Activated T-helper 1 cell treated with Interleukin-2 at 50 U/mL for 16 hours (primary cell): Measurements from ENCODE around the gene MLC1.

Source experiments
- DNase-seq: peaks from one replicate; pipeline ENCODE4 v3.0.0-alpha.2; 2020; ENCODE audit warnings: low read depth

The MLC1 gene

DNA sequence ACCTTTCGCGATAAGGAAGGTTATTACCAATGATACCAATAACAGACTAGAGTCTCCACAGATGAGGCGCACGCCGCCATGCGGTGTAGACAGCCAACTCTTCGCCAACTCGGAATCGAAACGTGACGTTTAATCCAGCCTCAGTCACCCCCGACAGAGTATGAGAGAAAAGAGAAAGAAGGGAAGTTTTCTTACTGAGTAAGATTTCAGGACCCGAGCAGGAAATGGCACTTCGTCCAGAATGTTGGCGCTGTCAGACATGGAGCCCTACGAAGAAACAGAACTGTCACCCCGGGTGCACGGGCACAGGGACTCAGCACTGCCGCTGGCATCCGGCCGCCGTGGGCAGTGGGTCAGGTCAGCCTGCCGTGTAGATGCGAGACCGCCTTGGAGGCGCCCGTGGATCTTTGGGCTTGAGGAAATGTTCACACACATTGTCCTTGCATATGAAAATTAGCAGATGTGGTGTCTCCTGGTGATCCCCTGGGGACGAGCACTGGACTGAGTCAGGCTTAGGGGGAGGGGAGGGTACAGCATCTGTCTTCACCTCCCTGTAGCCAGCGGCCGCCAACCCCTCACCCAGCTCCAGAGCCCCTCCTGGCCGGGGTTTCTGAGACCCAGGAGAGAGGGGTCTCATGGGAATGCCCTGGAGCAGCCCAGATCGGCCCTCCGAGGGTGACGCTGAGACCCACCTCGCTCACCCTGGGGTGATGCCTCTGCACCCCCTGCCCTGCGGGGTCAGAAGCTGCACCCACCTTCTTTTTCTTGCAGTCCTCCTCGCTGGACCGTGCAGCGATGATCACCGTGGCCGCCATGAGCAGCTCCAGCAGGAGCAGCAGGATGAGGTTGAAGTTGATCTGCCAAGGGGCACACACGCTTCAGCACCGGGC, 8.3 kb downstream of the MLC1 start:
- DNase-seq, result no peak

DNA sequence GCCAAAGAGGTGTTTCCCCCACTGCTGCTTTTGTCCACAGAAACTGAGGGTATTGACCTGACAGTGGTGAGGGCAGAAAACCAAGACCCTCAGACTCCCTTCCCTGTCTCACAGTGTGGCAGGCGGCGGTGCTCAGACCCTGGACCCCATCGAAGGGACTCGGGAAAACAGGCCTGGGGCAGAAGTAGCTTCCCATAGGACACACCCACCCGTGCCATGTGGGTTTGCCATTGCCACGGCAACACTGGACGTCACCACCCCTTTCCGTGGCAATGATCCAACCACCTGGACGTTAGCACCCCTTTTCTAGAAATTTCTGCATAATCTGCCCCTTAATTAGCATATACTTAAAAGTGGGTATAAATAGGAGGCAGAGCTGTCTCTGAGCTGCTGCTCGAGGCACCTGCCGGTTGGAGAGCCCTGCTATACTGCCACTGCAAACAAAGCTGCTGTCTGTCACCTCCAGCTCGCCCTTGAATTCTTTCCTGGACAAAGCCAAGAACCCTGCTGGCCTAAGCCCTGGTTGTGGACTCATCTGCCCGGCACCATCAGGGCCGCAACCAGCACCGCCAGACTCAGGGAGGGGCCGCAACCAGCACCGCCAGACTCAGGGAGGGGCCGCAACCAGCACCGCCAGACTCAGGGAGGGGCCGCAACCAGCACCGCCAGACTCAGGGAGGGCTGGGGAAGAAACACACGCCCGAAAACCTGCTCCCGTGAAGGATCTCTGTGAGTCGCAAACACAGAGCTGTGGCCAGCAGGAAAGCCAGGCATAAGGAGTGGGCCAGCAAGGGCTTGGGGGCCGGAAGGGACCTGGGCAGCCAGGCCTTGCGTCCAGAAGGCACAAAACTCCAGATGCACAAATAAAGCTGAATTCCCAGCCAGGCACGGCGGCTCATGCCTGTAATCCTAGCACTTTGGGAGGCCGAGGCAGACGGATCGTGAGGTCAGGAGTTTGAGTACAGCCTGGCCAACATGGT, 10.4 kb downstream of the MLC1 start:
- no peak for DNase-seq

DNA sequence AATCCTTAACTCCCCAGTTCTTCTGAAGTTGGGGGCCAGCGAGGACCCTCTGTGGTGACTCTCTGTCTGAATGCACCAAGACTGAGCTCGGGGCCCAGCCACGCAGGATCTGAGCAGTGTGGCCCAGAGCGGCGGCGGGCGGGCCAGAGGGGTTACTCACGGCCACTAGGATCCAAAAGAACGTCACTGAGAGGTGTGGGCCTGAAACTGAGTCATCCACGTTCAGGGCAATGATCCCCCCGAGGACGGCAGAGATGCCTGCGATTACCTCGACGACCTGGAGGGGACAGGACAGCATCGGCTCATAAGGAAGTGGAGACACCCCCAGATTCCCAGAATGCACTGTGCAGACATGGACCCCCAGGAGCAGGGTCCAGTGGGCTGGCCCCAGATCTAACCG, 11.2 kb downstream of the MLC1 start:
- no peak for DNase-seq

DNA sequence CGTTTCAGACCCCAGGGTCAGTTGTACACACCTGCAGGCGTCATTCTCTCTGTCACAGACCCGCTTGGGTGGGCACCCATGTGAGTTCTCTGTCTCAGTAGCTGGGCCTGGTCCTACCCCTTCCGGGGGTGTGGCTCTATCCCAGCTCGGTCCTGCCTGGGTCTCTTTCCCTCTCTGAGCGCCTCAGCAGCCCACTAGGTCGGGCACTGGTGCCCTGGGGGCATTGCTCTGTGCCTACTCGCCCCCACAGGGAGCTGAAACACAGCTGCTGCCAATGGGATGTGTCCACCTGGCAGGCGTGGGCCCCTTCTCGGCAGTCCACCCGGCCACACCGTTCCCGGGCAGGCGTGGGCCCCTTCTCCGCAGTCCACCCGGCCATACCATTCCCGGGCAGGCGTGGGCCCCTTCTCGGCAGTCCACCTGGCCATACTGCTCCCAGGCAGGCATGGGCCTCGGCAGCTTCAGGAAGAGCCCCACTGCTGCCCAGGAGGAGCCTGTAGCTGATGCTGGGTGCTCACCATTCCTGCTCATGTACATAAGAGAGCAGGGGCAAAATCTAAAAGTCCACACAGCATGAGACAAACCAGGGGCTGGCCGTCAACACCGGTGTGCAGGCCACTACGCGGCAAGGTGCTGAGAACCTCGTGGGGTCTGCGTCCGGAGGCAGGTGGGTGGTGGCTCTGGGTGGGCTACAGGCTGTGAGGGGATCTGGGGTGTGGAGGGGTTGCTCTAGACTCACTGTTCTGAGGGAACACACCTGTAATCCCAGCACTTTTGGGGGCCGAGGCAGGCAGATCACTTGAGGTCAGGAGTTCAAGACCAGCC, 12.3 kb downstream of the MLC1 start:
- no peak for DNase-seq

DNA sequence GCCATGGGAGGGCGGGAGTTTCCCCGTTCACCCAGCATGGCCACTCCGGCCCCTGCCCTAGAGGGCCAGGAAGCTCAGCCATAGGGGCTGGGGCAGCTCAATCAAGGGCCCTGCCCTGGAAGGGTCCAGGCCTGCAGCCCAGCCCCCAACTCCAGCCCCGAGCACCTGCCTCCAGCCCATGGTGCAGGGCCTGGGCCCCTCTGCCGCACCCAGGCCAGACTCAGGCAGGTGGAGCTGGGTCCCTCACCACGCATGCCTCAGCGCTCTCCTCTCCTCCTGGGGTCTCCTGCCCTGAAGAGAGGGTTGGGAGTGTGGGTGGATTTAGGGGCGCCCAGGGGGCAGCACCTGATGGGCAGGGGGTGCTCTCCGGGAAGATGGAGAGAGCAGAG, 13.1 kb downstream of the MLC1 start:
- no peak for DNase-seq

DNA sequence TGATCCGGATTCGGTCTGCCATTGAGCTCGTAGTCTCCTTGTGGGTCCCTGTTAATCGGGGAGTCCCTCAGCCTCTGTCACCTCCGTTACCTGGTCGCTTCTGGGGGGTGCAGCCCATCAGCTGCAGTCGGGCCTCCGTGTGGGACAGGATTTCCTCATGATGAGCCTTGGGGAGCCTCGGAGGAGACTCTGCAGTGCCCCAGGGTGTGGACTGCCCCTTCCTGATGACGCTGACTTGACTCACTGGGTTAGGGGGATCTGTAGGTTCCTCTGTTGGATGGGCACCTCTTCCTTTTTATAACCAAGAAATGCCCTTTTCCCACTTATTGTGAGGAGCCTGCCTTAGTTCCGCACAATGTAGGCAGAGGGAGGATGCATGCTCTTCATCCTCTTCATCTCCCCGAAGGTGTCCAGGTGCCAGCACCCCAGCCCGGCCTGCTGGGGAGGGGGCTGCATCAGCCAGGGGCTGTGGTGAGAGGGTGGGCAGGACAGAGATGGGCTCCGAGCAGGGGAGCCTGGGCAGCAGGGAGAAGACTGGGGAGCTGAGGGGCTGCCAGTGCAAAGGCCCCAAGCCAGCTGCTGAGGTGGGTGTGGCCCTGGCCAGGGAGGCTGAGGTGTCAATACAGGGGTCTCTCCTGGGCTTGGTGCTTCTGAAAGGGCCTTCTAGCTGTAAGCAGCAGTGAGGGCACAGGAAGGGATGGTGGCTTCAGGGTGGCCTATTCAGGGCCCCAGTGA, 13.6 kb downstream of the MLC1 start:
- no peak for DNase-seq

DNA sequence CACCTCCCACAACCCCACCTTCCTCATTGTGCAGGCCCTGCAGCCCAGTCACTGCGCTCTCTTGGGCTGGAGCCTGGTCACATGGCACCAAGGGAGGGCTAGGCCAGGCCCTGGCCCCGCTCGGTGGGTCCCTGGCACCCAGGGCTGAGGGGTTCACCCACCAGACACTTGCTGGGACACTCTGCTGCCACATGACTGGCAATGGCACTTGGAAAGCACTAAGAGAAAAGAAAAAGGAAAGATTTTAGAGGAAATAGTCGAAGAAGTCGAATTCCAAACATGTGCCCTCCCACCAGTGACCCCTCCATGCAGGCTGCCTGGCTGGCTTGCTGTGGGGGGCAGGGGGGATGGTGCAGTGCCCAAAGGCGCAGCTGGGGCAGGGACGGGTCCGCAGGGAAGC, 14.9 kb downstream of the MLC1 start:
- DNase-seq, result no peak

DNA sequence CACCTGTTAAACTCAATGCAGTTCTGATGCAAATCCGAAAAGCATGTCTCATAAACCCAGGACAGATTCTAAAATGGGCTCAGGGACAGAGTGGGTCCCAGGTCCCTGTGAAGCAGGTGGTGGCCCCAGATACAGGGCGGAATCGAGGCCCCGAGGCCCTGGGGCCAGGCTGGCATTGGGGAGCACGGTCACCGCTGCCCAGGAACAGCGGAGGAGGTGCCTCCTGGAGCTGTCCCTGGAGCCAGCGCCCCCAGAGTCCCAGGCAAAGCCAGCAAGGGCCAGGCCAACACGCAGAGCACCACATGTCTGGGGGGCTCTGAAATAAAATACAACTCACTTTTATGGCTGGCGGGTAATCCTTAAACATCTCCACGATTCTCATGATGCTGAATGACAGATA, 17.1 kb downstream of the MLC1 start:
- no peak for DNase-seq

DNA sequence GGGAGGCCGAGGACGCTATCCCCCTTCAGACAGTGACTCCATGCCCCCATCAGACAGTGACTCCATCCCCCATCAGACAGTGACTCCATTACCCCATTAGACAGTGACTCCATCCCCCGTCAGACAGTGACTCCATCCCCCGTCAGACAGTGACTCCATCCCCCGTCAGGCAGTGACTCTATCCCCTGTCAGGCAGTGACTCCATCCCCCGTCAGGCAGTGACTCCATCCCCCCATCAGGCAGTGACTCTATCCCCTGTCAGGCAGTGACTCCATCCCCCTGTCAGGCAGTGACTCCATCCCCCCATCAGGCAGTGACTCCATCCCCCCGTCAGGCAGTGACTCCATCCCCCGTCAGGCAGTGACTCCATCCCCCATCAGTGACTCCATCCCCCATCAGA, 18.0 kb downstream of the MLC1 start:
- no peak for DNase-seq

DNA sequence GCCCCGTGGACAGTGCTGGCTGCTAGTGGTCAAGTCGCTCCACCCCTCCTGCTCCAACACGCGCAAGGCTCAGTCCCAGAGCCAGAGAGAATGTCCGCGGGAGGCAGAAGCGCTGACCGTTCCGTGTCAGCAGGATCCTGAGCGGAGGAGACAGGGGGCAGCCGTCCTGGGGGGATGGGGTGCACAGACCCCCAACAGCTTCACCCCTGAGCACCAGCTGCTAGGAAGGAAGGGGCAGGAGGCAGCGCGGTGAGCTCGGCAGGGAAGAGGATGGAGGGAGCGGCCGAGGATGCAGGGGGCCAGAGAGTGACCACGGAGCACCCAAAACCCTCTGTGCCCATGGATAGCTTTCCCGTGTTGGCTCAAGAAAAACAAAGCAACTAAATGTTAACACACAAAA, 20.8 kb downstream of the MLC1 start:
- DNase-seq, result no peak

DNA sequence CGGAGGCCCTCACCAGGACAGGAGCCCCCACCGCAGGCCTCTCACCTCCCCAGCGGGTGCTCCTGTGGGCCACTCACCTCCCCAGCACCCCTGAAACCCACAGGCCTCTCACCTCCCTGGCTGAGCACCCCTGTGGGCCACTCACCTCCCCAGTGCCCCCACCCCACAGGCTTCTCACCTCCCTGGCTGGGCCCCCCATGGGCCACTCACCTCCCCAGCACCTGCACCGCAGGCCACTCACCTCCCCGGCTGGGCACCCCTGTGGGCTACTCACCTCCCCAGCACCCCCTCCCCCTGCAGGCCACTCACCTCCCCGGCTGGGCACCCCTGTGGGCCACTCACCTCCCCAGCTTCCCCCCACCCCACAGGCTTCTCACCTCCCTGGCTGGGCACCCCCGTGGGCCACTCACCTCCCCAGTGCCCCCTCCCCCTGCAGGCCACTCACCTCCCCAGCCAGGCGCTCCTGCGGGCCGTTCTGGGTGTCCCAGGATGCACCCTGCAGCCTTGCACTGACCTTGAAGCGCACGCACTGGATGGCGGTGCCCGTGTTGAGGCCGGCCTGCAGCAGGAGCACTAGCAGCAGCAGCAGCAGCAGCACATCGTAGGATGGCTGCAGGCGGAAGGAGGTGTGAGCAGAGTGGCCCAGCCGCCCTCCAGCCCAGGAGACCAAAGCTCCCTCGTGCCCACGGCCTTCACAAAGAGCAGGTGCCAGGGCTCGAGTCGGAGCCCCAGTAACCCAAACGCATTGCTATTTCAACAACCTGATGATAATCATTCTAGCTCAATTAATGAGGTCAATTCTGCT, 21.4 kb downstream of the MLC1 start:
- no peak for DNase-seq

DNA sequence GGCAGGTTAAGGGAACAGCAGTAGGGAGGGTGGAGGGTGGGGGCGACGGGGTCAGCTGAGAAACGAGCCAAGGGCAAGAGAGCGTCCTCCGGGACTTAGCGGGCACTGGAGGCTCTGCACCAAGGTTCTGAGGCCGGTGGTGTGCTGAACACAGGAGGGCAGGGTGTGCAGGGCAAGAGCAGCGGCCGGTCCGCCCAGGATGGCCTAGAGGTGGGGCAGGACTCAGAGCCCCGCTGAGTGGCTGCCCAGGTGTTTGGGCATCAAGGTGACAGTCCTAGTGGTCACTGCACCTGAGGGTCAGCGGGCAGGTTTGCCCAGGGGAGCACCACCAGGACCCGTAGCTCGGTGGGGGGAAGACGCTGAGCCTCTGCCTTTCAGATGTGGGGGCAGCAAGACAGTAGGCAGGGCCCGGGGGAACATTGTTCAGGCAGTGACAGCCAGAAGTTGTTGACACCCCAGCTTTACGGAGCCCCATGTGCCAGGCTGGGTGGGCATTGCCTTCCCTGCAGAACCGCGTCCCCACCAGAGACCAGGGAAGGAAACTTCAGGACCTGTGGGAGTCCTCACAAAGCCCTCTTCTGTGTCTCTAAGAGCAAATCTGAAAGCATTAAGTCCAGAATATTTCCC, 22.6 kb downstream of the MLC1 start:
- DNase-seq, result no peak

DNA sequence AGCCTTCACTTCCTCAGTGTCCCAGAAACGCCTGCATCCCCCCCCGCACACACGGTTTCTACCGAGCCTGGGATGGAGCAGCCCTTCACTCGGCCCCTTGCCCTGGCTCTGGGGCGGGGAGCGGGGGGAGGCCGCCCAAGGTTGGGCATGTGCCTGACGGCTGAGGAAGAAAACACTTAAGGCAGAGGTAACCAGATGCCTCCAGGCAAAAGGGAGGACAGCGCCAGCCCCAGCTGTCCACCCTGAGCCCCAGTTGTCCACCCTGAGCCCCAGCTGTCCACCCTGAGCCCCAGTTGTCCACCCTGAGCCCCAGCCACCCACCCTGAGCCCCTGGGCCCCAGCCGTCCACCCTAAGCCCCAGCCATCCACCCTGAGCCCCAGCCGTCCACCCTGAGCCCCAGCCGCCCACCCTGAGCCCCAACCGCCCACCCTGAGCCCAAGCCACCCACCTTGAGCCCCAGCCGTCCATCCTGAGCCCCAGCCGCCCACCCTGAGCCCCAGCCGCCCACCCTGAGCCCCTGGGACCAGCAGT, 23.3 kb downstream of the MLC1 start:
- no peak for DNase-seq

DNA sequence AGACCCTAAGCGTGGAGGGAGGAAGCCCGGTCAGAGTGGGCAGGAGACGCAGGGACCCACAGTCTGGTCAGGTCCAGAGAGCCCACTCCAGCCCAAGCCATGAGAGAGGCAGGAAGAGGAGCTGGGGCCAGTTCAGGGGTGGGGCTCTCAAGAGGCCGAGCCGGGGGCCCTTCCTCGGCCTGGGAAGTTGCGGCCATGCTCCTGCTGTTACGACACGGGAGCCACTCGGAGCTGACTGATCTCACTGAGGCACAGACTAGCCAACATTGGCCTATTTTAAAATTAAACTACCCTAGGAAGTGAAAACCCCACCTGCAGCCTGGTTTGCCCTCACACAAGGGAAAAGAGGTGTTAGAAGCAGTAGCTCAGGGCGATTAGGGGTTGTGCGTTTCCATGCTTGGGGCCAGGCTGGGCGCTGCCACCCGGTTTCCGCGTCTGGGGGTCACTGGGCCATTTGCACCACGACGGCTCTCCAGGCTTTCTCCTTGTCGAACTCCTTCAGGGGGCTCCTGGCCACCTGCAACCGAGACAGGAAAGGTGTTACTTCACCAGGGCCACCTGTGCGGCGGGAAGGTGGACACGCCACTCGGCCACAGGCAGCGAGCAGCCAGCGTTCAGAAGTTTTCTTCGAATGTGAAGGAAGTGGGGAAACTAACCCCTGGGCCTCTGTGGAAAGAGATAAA, 23.9 kb downstream of the MLC1 start:
- DNase-seq, result no peak

DNA sequence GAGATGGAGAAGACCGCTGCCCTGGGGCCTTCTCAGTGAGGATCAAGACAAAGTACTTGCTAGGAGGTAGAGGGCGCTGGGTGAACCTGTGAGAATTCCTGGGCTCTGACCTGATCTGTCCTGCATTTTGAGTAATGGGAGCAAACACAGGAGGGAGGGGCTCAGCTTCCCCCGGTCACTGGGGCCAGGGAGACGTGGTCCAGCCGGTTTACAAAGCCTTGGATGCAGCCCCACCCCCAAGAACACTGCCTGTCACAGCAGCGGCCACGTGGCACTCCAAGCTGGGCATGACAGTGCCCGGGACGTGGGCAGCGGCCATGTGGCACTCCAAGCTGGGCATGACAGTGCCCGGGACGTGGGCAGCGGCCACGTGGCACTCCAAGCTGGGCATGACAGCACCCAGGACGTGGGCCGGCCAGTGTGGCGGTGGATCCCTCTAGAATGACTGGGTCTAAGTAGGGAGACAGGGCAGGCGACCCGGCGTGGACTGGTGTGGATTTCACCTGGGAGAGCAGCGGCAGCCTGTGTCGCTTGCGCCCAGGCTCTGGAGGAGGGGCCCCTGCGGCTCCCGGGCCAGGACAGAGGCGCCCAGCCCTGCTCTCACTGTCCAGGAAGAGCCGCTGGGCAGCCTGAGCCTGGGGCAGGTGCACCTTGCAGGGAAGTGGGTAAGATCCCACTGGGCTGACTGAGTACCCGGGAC, 24.6 kb downstream of the MLC1 start:
- DNase-seq, result no peak

DNA sequence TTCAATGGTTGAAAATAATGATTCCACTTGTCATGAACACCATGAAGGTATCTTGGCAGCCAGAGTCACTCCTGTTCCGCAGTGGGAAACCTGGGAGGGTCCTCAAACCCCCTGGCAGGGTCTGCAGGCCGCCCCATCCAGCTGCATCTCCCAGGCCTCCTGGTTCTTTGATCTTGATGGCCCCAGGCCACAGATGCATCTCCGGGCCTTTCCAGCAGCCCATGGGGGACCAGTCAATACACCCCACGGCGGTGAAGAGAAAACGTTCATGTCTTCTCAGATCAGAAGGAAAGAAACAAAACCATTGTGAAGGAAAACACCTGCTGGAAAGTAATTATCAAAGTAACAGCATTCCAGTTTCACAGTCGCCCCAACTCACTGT, 25.4 kb downstream of the MLC1 start:
- DNase-seq, result no peak

DNA sequence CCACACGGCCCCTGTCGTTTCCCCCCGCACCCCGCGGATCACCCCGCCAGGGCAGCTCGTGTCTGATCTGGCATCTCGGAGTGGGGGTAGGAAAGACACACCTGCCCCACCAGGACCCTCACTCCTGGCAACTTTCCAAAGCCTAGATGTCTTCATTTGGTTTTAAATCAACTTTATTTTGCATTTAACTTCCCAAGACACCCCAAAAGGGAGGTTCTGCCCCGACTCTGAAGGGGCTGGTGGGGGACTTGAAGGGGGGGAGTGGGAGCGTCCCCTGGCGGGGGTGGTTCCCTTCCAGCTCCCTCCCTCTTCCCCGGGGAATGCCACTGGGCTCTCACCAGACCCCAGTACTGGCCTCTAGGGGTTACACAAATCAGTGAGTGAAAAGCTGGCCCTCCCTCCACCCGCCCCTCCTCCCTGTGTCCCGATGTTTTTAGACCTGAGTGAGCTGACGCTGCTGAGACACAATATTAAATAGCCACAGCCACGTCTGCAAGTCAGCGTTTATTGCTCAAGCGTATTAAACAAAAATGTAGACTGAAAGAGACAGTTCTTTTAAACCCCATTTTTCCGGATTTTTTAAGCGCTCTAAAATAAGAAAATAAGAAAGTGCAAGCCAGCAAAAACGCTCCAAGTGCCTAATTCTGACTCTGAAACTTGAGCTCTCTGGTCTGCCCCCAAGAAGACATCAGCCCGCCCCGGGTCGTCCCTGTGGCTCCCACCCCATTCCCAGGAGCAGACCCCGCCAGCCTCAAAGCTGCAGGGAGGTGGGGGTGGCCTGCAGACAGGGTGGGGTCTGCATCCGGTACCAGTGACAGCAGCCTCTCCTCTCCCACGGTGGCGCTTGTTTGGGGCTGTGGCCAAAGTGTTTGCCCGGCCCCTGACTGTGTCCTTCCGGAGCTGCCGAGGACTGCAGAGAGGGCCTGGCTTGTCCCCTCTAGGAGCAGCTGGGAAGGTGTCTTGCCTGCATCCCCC, 26.0 kb downstream of the MLC1 start:
- DNase-seq, result no peak
